ENCODE data around the gene ADCY9.

ADCY9 gene

DNA sequence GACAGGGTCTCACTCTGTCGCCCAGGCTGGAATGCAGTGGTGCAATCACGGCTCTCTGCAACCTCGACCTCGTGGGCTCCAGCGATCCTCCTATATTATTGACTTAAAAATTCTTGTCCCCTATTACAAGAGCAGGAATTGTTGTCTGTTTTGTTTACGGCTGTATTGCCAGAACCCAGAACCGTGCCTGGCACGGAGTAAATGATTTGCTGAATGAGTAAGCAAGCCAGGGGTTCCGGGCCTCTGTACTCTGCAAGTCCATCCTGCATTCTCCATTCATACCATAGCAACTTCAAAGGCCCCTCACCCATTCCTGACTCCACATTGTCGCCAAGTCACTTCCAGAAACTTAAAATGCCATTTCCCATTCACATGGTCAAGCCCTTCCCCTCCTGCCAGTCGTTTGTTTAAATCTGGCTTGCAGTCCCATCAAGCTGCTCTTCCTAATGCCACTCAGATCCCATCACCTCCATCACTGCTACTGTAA is 6.9 kb downstream of the ADCY9 start:
- DNase-seq (ENCODE audit: low read depth), result no peak
- H3K4me3 ChIP-seq (ENCODE audit: low read depth, low read length), result no peak overlapping the region
- TF ChIP-seq, protein P1, sequence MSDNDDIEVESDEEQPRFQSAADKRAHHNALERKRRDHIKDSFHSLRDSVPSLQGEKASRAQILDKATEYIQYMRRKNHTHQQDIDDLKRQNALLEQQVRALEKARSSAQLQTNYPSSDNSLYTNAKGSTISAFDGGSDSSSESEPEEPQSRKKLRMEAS (IDR thresholded peaks at IDR 0.05; ENCODE audit: low read depth, low read length), result no peak
- TF ChIP-seq POLR2A (IDR thresholded peaks at IDR 0.05; ENCODE audit: extremely low read depth, insufficient read length) (no peak), MYC (IDR thresholded peaks at IDR 0.05; ENCODE audit: low read depth, low read length) (no peak)
- TF ChIP-seq, protein P2, sequence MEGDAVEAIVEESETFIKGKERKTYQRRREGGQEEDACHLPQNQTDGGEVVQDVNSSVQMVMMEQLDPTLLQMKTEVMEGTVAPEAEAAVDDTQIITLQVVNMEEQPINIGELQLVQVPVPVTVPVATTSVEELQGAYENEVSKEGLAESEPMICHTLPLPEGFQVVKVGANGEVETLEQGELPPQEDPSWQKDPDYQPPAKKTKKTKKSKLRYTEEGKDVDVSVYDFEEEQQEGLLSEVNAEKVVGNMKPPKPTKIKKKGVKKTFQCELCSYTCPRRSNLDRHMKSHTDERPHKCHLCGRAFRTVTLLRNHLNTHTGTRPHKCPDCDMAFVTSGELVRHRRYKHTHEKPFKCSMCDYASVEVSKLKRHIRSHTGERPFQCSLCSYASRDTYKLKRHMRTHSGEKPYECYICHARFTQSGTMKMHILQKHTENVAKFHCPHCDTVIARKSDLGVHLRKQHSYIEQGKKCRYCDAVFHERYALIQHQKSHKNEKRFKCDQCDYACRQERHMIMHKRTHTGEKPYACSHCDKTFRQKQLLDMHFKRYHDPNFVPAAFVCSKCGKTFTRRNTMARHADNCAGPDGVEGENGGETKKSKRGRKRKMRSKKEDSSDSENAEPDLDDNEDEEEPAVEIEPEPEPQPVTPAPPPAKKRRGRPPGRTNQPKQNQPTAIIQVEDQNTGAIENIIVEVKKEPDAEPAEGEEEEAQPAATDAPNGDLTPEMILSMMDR (IDR thresholded peaks at IDR 0.05; ENCODE audit: low read depth, low read length), result no peak

DNA sequence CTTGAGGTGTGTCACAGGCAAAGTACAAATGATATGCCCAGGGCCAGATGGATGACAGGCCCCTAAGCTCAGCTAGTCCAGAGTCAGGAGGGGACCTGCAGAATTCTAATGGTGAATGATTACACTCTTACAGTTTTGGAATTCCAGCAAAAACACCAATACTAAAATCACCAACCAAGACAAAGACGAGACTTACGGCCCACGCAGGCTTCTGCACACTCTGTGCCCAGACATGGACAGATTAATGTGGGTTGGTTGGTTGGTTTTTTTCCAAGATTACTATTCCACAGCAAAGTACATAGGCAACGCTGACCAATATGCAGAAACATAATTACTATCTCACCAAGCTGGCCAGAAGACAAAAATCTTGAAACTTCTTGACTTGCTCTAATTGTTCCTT is 9.7 kb downstream of the ADCY9 start:
- H3K4me3 ChIP-seq (ENCODE audit: low read depth, low read length), result no peak overlapping the region
- TF ChIP-seq POLR2A (IDR thresholded peaks at IDR 0.05; ENCODE audit: extremely low read depth, insufficient read length) (no peak), MYC (IDR thresholded peaks at IDR 0.05; ENCODE audit: low read depth, low read length) (no peak)
- TF ChIP-seq, protein P1 (IDR thresholded peaks at IDR 0.05; ENCODE audit: low read depth, low read length), result no peak
- TF ChIP-seq, protein P2 (IDR thresholded peaks at IDR 0.05; ENCODE audit: low read depth, low read length), result no peak
- DNase-seq (ENCODE audit: low read depth), result no peak

DNA sequence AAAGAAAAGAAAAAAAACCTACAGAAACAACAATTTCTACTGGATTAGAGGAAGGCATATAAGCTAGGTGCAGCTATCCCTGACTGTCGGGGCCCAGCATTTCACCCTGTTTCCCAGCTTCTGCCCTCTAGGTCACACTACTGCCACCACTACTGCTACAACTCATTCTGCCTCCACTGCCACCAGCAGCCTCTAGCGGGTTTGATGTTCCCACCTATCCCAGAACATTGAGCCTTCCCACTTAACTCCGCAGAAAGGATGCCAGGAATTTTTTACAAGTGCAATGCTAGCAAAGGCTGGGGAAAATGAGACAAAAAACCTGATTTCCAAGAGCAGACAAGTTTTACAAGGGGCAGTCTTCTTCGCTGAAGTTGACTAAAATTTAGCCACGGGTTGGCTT is 10.4 kb downstream of the ADCY9 start:
- TF ChIP-seq, protein P1 (IDR thresholded peaks at IDR 0.05; ENCODE audit: low read depth, low read length), result no peak
- no peak for TF ChIP-seq POLR2A (IDR thresholded peaks at IDR 0.05; ENCODE audit: extremely low read depth, insufficient read length)
- H3K4me3 ChIP-seq (ENCODE audit: low read depth, low read length), result no peak overlapping the region
- no peak for DNase-seq (ENCODE audit: low read depth)

DNA sequence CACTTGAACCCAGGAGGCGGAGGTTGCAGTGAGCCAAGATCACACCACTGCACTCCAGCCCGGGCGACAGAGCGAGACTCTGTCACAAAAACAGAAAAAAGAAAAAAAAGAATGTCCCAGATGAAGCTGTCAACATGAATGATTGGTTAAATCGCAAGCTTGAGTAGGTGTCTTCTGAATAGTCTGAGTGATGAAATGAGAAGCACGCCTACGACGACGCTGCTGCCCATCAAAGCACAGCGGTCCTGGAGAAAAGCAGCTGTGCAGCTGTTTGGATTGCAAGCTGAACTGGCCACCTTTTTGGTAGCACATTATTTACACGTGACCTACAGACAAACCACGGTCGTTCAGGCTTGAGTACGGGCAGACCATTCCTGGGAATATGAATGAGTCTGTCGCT is 12.5 kb downstream of the ADCY9 start:
- TF ChIP-seq, protein P2 (IDR thresholded peaks at IDR 0.05; ENCODE audit: low read depth, low read length), result no peak
- DNase-seq (ENCODE audit: low read depth), result no peak
- H3K4me3 ChIP-seq (ENCODE audit: low read depth, low read length), result no peak overlapping the region

DNA sequence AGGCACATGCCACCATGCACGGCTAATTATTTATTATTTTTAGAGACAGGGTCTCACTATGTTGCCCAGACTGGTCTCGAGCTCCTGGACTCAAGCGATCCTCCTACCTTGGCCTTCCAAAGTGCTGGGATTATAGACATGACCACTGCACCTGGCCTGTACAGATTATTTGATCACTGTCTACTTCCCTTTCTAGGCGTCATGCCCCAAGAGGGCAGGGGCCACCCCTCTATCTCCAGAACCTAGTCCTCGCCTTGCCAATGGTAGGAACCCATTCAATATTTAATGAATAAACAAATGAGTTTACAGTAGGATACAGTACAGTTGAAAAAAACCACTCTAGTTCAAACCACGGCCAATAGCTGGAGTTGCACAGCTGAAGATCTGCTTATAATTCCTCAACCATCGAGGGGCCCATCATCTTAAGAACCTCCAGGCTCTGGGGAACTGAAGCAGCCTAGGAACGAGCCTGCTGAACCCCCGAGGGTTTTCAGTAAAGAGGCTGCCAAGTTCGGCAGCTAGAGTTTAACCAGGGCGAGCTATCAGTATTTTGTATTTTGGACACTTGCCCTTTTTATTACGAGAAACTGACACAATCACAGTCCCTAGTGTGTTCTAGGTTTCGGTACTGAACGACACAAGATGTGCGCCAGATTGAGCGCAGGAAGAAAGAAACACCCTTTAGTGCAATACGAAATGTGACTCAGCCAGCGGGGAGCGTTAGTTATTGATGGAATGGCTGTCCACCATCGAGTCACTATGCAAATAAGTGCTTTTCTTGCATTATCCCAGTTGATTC is 14.6 kb downstream of the ADCY9 start:
- no peak overlapping the region for H3K4me3 ChIP-seq (ENCODE audit: low read depth, low read length)
- DNase-seq (ENCODE audit: low read depth), result no peak
- TF ChIP-seq POLR2A (IDR thresholded peaks at IDR 0.05; ENCODE audit: extremely low read depth, insufficient read length), result no peak
- TF ChIP-seq, protein P1 (IDR thresholded peaks at IDR 0.05; ENCODE audit: low read depth, low read length), result no peak
- TF ChIP-seq MYC (IDR thresholded peaks at IDR 0.05; ENCODE audit: low read depth, low read length), result no peak
- TF ChIP-seq, protein P2 (IDR thresholded peaks at IDR 0.05; ENCODE audit: low read depth, low read length), result no peak

DNA sequence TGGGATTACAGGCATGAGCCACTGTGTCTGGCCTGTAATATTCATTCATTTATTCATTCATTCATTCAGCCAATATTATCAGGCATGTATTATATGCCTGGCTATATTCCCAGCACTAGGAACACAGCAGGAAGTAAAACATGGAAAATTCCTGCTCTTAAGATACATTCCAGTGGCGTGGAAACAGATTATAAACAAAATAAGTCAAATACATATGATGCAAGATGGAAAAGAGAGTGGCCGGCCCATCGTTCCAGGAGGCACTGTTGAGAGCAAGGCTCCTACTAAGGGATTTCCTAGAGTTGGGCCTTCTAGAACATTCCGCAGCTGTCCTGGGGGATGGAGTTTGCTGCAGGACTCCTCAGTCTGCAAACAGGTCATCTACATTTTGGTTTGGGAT is 17.7 kb downstream of the ADCY9 start:
- no peak overlapping the region for H3K4me3 ChIP-seq (ENCODE audit: low read depth, low read length)
- no peak for DNase-seq (ENCODE audit: low read depth)
- no peak for TF ChIP-seq POLR2A (IDR thresholded peaks at IDR 0.05; ENCODE audit: extremely low read depth, insufficient read length)
- TF ChIP-seq, protein P1 (IDR thresholded peaks at IDR 0.05; ENCODE audit: low read depth, low read length), result no peak
- TF ChIP-seq, protein P2 (IDR thresholded peaks at IDR 0.05; ENCODE audit: low read depth, low read length), result no peak
- no peak for TF ChIP-seq MYC (IDR thresholded peaks at IDR 0.05; ENCODE audit: low read depth, low read length)
